GM12874 (cell line): ENCODE measurements around the gene QRICH1.

Source experiments
- CTCF ChIP-seq: IDR thresholded peaks from 2 replicates; pipeline ENCODE4 v1.5.1; 2011; ENCODE audit warnings: low read depth, mild to moderate bottlenecking, control low read depth, low read length, moderate library complexity; ENCODE audit not compliant: insufficient read depth

Gene QRICH1

GRCh38 chr3:49020330-49021212 lies 73.3 kb downstream of the QRICH1 start:
- no peak for TF ChIP-seq CTCF

GRCh38 chr3:49019941-49020329 lies 73.9 kb downstream of the QRICH1 start:
- TF ChIP-seq CTCF, result no peak

GRCh38 chr3:49018707-49019006 lies 75.2 kb downstream of the QRICH1 start:
- no peak for TF ChIP-seq CTCF

- TF ChIP-seq CTCF, result no peak
These were observed 75.7 kb downstream of the QRICH1 start, which contains the start of gene DALRD3 for GRCh38 chr3:49017971-49018706. Gene DALRD3 (minus strand): TSS chr3:49018580. CDS start chr3:49018564, 16 bp downstream.

- no peak for TF ChIP-seq CTCF
These were observed 76.5 kb downstream of the QRICH1 start for GRCh38 chr3:49017229-49017970.

- no peak for TF ChIP-seq CTCF
These were observed 77.2 kb downstream of the QRICH1 start for GRCh38 chr3:49016414-49017228.
